Panc1 (cell line): ENCODE data around the gene ETFBKMT.

ENCODE experiments used
- CTCF ChIP-seq: fragments of 450-650 bp; IDR thresholded peaks from 2 replicates; pipeline ENCODE4 v1.5.1; 2017; ENCODE audit warnings: mild to moderate bottlenecking
- POLR2AphosphoS5 ChIP-seq: IDR thresholded peaks from 2 replicates; pipeline ENCODE4 v1.6.1; 2012; ENCODE audit warnings: mild to moderate bottlenecking, low read depth, low read length, moderate library complexity
- REST ChIP-seq, 2 experiments: IDR thresholded peaks; 2 replicates each; pipeline ENCODE4 v1.6.1; 2011 to 2012; ENCODE audit warnings: low read depth in 2 of 2, control low read depth in 1 of 2, low read length in 1 of 2, mild to moderate bottlenecking in 1 of 2, moderate library complexity in 1 of 2; ENCODE audit not compliant: insufficient read depth in 1 of 2

- TF ChIP-seq CTCF (no peak), POLR2AphosphoS5 (no peak), REST (IDR thresholded peaks at IDR 0.05; ENCODE audit: insufficient read depth in 1 of 2, low read depth in 2 of 2, low read length in 1 of 2) (no peak)
Measured at GRCh38 chr12:31629756-31630732, 29.4 kb upstream of the ETFBKMT start.
